GM18517 (cell line): ENCODE data around the gene PFKFB2.
A peak's percentile ranks its signal among the peaks of the same experiment; 100 is the strongest.
"Not testable (repeated sequence)": the region's sequence is repeated elsewhere in the genome, so short reads cannot be mapped to it uniquely, and the experiment has no call there.

Source experiments
- ATAC-seq: cut with Tn5 transposase; IDR thresholded peaks from one replicate; pipeline ENCODE4 v1.9.1; 2021; ENCODE audit warnings: mild to moderate bottlenecking, moderate library complexity; ENCODE audit not compliant: unreplicated experiment

Gene PFKFB2

GRCh38 chr1:207036865-207037264 lies 16.2 kb upstream of the PFKFB2 start:
- no peak for ATAC-seq

- no peak for ATAC-seq
Observed at GRCh38 chr1:207039380-207040180, 13.5 kb upstream of the PFKFB2 start.

- ATAC-seq = no peak
Observed at GRCh38 chr1:207040181-207040533, 12.9 kb upstream of the PFKFB2 start.

GRCh38 chr1:207041397-207041796 lies 11.7 kb upstream of the PFKFB2 start:
- ATAC-seq = not testable (repeated sequence)

- no peak for ATAC-seq
Observed at GRCh38 chr1:207045453-207045852, 7.6 kb upstream of the PFKFB2 start.

GRCh38 chr1:207047505-207047904 lies 5.6 kb upstream of the PFKFB2 start:
- ATAC-seq = no peak

GRCh38 chr1:207048041-207048440 lies 5.0 kb upstream of the PFKFB2 start:
- no peak for ATAC-seq

- ATAC-seq = no peak
Observed at GRCh38 chr1:207049054-207049453, 4.0 kb upstream of the PFKFB2 start.

- no peak for ATAC-seq
Observed at GRCh38 chr1:207049514-207049913, 3.6 kb upstream of the PFKFB2 start.

- ATAC-seq = peak; percentile 39
Observed at GRCh38 chr1:207049974-207050391, 3.1 kb upstream of the PFKFB2 start.

GRCh38 chr1:207050480-207051190 lies 2.4 kb upstream of the PFKFB2 start:
- peak; percentile 47 for ATAC-seq

GRCh38 chr1:207051191-207051943 lies 1.7 kb upstream of the PFKFB2 start, which contains the start of gene YOD1:
YOD1 (minus strand) TSS chr1:207051208; CDS start chr1:207051030, 178 bp downstream.
- ATAC-seq = no peak

- ATAC-seq = no peak
Observed at GRCh38 chr1:207054491-207054890, 1.4 kb downstream of the PFKFB2 start.

GRCh38 chr1:207055386-207056001 lies 2.4 kb downstream of the PFKFB2 start:
- no peak for ATAC-seq

- no peak for ATAC-seq
Observed at GRCh38 chr1:207056673-207057072, 3.6 kb downstream of the PFKFB2 start.

GRCh38 chr1:207058252-207058651 lies 5.2 kb downstream of the PFKFB2 start:
- no peak for ATAC-seq

- no peak for ATAC-seq
Observed at GRCh38 chr1:207058878-207059867, 6.1 kb downstream of the PFKFB2 start.

- ATAC-seq = no peak
Observed at GRCh38 chr1:207059881-207060280, 6.8 kb downstream of the PFKFB2 start.

GRCh38 chr1:207060596-207060995 lies 7.5 kb downstream of the PFKFB2 start:
- no peak for ATAC-seq

- ATAC-seq = no peak
Observed at GRCh38 chr1:207062058-207062457, 9.0 kb downstream of the PFKFB2 start.
